Measurements from ENCODE around the gene SRRM3.

DNA sequence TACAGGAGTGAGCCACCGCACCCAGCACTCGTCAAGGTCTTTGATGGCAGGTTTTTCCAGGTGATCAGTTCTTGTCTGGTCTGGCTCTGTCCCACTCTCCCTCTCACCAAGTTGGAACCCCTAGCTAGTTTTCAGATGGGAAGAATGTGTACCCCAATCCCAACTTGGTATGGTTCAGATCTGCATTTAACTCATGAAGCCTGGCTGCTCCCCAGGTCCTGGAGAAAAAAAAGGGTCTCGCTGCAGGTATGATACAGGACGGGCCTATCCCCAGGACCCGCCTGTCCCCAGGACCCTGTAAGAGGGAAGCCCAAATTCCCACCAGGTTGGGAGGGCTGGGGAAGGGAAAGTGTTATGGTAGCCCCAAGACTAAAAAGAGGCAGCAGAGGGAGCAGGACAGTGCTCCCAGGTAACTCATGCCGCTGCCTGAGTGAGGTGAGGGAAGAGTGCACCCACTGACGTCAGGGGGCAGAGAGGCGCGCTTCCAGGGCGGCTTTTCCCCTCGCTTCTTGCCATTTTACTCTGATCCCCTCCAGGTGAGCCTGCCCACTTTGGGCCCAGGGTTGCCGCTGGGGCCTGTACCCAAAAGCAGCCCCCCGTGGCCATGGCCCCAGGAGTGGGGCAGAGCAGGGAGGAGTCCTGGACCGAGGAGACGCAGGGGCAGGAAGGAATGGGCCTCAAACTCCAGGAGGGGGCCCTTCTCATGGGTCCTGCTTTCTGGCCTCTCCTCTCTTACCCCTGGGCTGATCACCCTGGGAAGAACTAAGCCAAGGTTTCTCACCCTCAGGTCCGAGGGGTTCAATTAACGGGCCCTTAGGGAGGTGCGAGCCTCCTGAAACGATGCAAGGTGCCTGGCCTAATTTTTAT lies 36.4 kb upstream of the SRRM3 start:
- TF ChIP-seq, protein P1, sequence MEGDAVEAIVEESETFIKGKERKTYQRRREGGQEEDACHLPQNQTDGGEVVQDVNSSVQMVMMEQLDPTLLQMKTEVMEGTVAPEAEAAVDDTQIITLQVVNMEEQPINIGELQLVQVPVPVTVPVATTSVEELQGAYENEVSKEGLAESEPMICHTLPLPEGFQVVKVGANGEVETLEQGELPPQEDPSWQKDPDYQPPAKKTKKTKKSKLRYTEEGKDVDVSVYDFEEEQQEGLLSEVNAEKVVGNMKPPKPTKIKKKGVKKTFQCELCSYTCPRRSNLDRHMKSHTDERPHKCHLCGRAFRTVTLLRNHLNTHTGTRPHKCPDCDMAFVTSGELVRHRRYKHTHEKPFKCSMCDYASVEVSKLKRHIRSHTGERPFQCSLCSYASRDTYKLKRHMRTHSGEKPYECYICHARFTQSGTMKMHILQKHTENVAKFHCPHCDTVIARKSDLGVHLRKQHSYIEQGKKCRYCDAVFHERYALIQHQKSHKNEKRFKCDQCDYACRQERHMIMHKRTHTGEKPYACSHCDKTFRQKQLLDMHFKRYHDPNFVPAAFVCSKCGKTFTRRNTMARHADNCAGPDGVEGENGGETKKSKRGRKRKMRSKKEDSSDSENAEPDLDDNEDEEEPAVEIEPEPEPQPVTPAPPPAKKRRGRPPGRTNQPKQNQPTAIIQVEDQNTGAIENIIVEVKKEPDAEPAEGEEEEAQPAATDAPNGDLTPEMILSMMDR (IDR thresholded peaks at IDR 0.05; ENCODE audit: low read depth, low read length): no peak
- TF ChIP-seq EZH2phosphoT487 (IDR thresholded peaks at IDR 0.05; ENCODE audit: low read depth): no peak
